ENCODE results near the gene CEP290. TPM values are rescaled to one million over a fixed set of nuclear protein-coding genes. Genes with fewer than 3 reads are reported as not detected.
A peak's percentile ranks its signal among the peaks of the same experiment; 100 is the strongest.

Gene CEP290
- total and polyA plus RNA-seq, 2 donors = 9.2 to 13.8 TPM

- peaks cover 0 to 12% of the 10 kb centered on the region in 2 donors for H3K36me3 ChIP-seq (ENCODE audit: control insufficient read depth in 2 of 2, insufficient read depth in 2 of 2, low read length in 1 of 2)
- H3K9me3 ChIP-seq (ENCODE audit: control insufficient read depth in 2 of 2, insufficient read depth in 1 of 2, low read length in 1 of 2) = no peaks in the 10 kb centered on the region
- H3K27ac ChIP-seq (ENCODE audit: low read depth in 1 of 2, low read length in 1 of 2) = no peak overlapping the region
- H3K4me1 ChIP-seq (ENCODE audit: control insufficient read depth in 2 of 2, insufficient read depth in 2 of 2, low read length in 2 of 2) = no peaks in the 10 kb centered on the region
- 98% methylated on average over 3 of the region's 3 CpGs for WGBS
- H3K4me3 ChIP-seq (ENCODE audit: low read length in 2 of 2) = no peak overlapping the region
- no peak for DNase-seq (ENCODE audit: low read depth in 6 of 9, low spot score in 9 of 9)
- no peaks in the 10 kb centered on the region for H3K27me3 ChIP-seq (ENCODE audit: control insufficient read depth in 2 of 2, insufficient read depth in 1 of 2, low read length in 1 of 2)
Measured at GRCh38 chr12:88127099-88127498, 14.8 kb downstream of the CEP290 start.

GRCh38 chr12:88122666-88123065, 19.2 kb downstream of the CEP290 start:
- Histone ChIP-seq H3K4me3 (ENCODE audit: low read length in 2 of 2) (no peak overlapping the region), H3K4me1 (ENCODE audit: control insufficient read depth in 2 of 2, insufficient read depth in 2 of 2, low read length in 2 of 2) (no peaks in the 10 kb centered on the region), H3K9me3 (ENCODE audit: control insufficient read depth in 2 of 2, insufficient read depth in 1 of 2, low read length in 1 of 2) (no peaks in the 10 kb centered on the region), H3K36me3 (ENCODE audit: control insufficient read depth in 2 of 2, insufficient read depth in 2 of 2, low read length in 1 of 2) (peaks cover 0 to 19% of the 10 kb centered on the region in 2 donors), H3K27me3 (ENCODE audit: control insufficient read depth in 2 of 2, insufficient read depth in 1 of 2, low read length in 1 of 2) (no peaks in the 10 kb centered on the region), H3K27ac (ENCODE audit: low read depth in 1 of 2, low read length in 1 of 2) (no peak overlapping the region)
- no peak for DNase-seq (ENCODE audit: low read depth in 6 of 9, low spot score in 9 of 9)
- WGBS = 84% methylated on average over 4 of the region's 4 CpGs

DNA sequence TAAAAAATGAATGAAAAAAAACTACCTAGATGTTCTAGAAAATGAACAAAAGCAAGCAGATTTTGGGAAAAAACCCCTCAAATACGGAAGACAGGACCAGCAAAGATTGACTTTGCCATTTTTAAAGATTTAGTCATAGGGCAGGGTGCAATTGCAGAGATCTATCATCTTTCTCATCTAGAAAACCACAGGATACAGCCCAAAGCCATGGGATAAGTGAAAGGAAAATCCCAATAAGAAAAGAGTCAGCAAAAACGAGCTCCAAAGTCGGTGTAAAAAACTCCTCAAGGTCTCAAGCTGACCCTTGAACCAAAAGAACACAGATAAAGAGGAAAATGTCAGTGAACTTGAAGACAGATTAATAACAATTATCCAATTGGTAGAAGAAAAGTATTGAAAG, 28.0 kb downstream of the CEP290 start:
- Histone ChIP-seq H3K27ac (ENCODE audit: low read depth in 1 of 2, low read length in 1 of 2) (no peak overlapping the region), H3K27me3 (ENCODE audit: control insufficient read depth in 2 of 2, insufficient read depth in 1 of 2, low read length in 1 of 2) (no peaks in the 10 kb centered on the region), H3K36me3 (ENCODE audit: control insufficient read depth in 2 of 2, insufficient read depth in 2 of 2, low read length in 1 of 2) (peaks cover 0 to 31% of the 10 kb centered on the region in 2 donors), H3K4me3 (ENCODE audit: low read length in 2 of 2) (no peak overlapping the region), H3K9me3 (ENCODE audit: control insufficient read depth in 2 of 2, insufficient read depth in 1 of 2, low read length in 1 of 2) (no peaks in the 10 kb centered on the region), H3K4me1 (ENCODE audit: control insufficient read depth in 2 of 2, insufficient read depth in 2 of 2, low read length in 2 of 2) (no peaks in the 10 kb centered on the region)
- no peak for DNase-seq (ENCODE audit: low read depth in 6 of 9, low spot score in 9 of 9)
- WGBS = 78% methylated on average over 3 of the region's 3 CpGs

GRCh38 chr12:88111074-88111652, 30.7 kb downstream of the CEP290 start:
- DNase-seq (ENCODE audit: low read depth in 6 of 9, low spot score in 9 of 9) = peak in 6 of 9 donors; percentile 2 to 31 (median 6)
- Histone ChIP-seq H3K27ac (ENCODE audit: low read depth in 1 of 2, low read length in 1 of 2) (no peak overlapping the region), H3K4me3 (ENCODE audit: low read length in 2 of 2) (no peak overlapping the region), H3K27me3 (ENCODE audit: control insufficient read depth in 2 of 2, insufficient read depth in 1 of 2, low read length in 1 of 2) (no peaks in the 10 kb centered on the region), H3K36me3 (ENCODE audit: control insufficient read depth in 2 of 2, insufficient read depth in 2 of 2, low read length in 1 of 2) (peaks cover 0 to 22% of the 10 kb centered on the region in 2 donors), H3K4me1 (ENCODE audit: control insufficient read depth in 2 of 2, insufficient read depth in 2 of 2, low read length in 2 of 2) (no peaks in the 10 kb centered on the region), H3K9me3 (ENCODE audit: control insufficient read depth in 2 of 2, insufficient read depth in 1 of 2, low read length in 1 of 2) (no peaks in the 10 kb centered on the region)
- WGBS = 63% methylated on average over 1 of the region's 1 CpG

DNA sequence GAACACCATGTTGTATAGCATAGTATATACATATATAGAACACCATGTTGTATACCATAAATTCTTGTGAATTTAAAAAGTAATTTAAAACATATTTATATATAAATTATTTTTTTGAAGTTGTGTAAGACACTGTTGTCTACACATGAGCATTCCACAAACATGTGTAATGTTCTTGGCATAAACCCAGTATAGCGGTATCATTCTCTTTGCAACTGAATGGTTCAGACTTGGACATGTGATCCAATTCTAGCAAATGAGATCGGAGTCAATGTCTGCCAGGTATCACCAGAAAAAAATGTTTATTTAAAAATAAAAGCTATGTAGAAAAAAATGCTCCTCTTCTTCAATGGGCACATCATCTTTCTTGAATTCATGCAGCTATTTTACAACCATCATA, 33.9 kb downstream of the CEP290 start:
- DNase-seq (ENCODE audit: low read depth in 6 of 9, low spot score in 9 of 9) = no peak
- no peaks in the 10 kb centered on the region for H3K27me3 ChIP-seq (ENCODE audit: control insufficient read depth in 2 of 2, insufficient read depth in 1 of 2, low read length in 1 of 2)
- H3K9me3 ChIP-seq (ENCODE audit: control insufficient read depth in 2 of 2, insufficient read depth in 1 of 2, low read length in 1 of 2) = no peaks in the 10 kb centered on the region
- H3K27ac ChIP-seq (ENCODE audit: low read depth in 1 of 2, low read length in 1 of 2) = no peak overlapping the region
- peaks cover 0 to 20% of the 10 kb centered on the region in 2 donors for H3K36me3 ChIP-seq (ENCODE audit: control insufficient read depth in 2 of 2, insufficient read depth in 2 of 2, low read length in 1 of 2)
- no peaks in the 10 kb centered on the region for H3K4me1 ChIP-seq (ENCODE audit: control insufficient read depth in 2 of 2, insufficient read depth in 2 of 2, low read length in 2 of 2)
- WGBS = 93% methylated on average over 2 of the region's 2 CpGs
- no peak overlapping the region for H3K4me3 ChIP-seq (ENCODE audit: low read length in 2 of 2)

GRCh38 chr12:88093573-88093972, 48.3 kb downstream of the CEP290 start:
- DNase-seq (ENCODE audit: low read depth in 6 of 9, low spot score in 9 of 9) = no peak
- Histone ChIP-seq H3K27me3 (ENCODE audit: control insufficient read depth in 2 of 2, insufficient read depth in 1 of 2, low read length in 1 of 2) (no peaks in the 10 kb centered on the region), H3K27ac (ENCODE audit: low read depth in 1 of 2, low read length in 1 of 2) (no peak overlapping the region), H3K4me1 (ENCODE audit: control insufficient read depth in 2 of 2, insufficient read depth in 2 of 2, low read length in 2 of 2) (no peaks in the 10 kb centered on the region), H3K36me3 (ENCODE audit: control insufficient read depth in 2 of 2, insufficient read depth in 2 of 2, low read length in 1 of 2) (peaks cover 12 to 16% of the 10 kb centered on the region in 2 donors), H3K4me3 (ENCODE audit: low read length in 2 of 2) (no peak overlapping the region), H3K9me3 (ENCODE audit: control insufficient read depth in 2 of 2, insufficient read depth in 1 of 2, low read length in 1 of 2) (no peaks in the 10 kb centered on the region)
- 98% methylated on average over 4 of the region's 4 CpGs for WGBS

- H3K9me3 ChIP-seq (ENCODE audit: control insufficient read depth in 2 of 2, insufficient read depth in 1 of 2, low read length in 1 of 2) = no peaks in the 10 kb centered on the region
- H3K27me3 ChIP-seq (ENCODE audit: control insufficient read depth in 2 of 2, insufficient read depth in 1 of 2, low read length in 1 of 2) = no peaks in the 10 kb centered on the region
- no peak overlapping the region for H3K27ac ChIP-seq (ENCODE audit: low read depth in 1 of 2, low read length in 1 of 2)
- H3K4me3 ChIP-seq (ENCODE audit: low read length in 2 of 2) = no peak overlapping the region
- H3K4me1 ChIP-seq (ENCODE audit: control insufficient read depth in 2 of 2, insufficient read depth in 2 of 2, low read length in 2 of 2) = no peaks in the 10 kb centered on the region
- DNase-seq (ENCODE audit: low read depth in 6 of 9, low spot score in 9 of 9) = no peak
- peaks cover 12 to 15% of the 10 kb centered on the region in 2 donors for H3K36me3 ChIP-seq (ENCODE audit: control insufficient read depth in 2 of 2, insufficient read depth in 2 of 2, low read length in 1 of 2)
Measured at GRCh38 chr12:88092771-88093170, 49.1 kb downstream of the CEP290 start.

DNA sequence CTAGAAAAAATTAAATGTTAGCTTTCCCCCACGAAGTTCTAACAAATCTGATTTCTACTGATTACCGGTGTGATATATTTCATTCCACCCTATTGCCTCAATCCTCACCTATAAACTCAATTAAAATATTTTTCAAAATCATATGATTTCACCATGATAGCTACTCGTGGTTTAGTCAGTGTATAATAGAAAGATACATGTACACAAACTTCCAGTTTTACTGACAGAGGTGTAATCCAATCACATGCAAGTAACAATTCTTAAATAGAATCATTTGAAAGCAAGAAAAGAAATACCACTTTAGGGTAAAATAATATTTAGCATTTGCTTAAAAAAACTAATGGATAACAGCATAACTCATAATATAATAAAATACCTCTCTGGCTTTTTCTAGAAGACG, 57.7 kb downstream of the CEP290 start:
- Histone ChIP-seq H3K27me3 (ENCODE audit: control insufficient read depth in 2 of 2, insufficient read depth in 1 of 2, low read length in 1 of 2) (no peaks in the 10 kb centered on the region), H3K4me1 (ENCODE audit: control insufficient read depth in 2 of 2, insufficient read depth in 2 of 2, low read length in 2 of 2) (no peaks in the 10 kb centered on the region), H3K9me3 (ENCODE audit: control insufficient read depth in 2 of 2, insufficient read depth in 1 of 2, low read length in 1 of 2) (no peaks in the 10 kb centered on the region), H3K27ac (ENCODE audit: low read depth in 1 of 2, low read length in 1 of 2) (no peak overlapping the region), H3K4me3 (ENCODE audit: low read length in 2 of 2) (no peak overlapping the region), H3K36me3 (ENCODE audit: control insufficient read depth in 2 of 2, insufficient read depth in 2 of 2, low read length in 1 of 2) (peaks cover 7 to 22% of the 10 kb centered on the region in 2 donors)
- WGBS = 97% methylated on average over 4 of the region's 4 CpGs
- DNase-seq (ENCODE audit: low read depth in 6 of 9, low spot score in 9 of 9) = no peak

DNA sequence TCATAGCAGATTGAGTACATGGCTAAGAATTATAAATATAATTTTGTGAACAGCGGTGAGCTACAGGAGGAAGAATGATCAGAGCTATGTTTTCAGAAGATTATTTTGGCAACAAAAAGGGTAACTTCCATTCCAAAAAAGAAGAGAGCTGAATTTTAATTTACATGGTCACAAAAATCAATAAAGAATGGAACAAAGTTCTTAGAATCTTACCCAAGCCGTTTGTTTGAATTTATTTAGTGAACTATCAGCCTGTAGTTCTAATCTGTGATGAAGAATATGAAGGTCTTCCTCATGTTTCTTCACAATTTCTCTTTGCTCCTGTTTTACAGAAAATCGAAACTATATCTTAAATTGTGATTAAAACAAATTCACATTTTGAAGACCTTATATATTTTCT, 58.3 kb downstream of the CEP290 start:
- H3K27me3 ChIP-seq (ENCODE audit: control insufficient read depth in 2 of 2, insufficient read depth in 1 of 2, low read length in 1 of 2) = no peaks in the 10 kb centered on the region
- no peak overlapping the region for H3K4me3 ChIP-seq (ENCODE audit: low read length in 2 of 2)
- 96% methylated on average over 3 of the region's 3 CpGs for WGBS
- H3K36me3 ChIP-seq (ENCODE audit: control insufficient read depth in 2 of 2, insufficient read depth in 2 of 2, low read length in 1 of 2) = peaks cover 1 to 19% of the 10 kb centered on the region in 2 donors
- no peak overlapping the region for H3K27ac ChIP-seq (ENCODE audit: low read depth in 1 of 2, low read length in 1 of 2)
- no peaks in the 10 kb centered on the region for H3K9me3 ChIP-seq (ENCODE audit: control insufficient read depth in 2 of 2, insufficient read depth in 1 of 2, low read length in 1 of 2)
- no peaks in the 10 kb centered on the region for H3K4me1 ChIP-seq (ENCODE audit: control insufficient read depth in 2 of 2, insufficient read depth in 2 of 2, low read length in 2 of 2)
- DNase-seq (ENCODE audit: low read depth in 6 of 9, low spot score in 9 of 9) = no peak

GRCh38 chr12:88081247-88081646, 60.6 kb downstream of the CEP290 start:
- H3K4me1 ChIP-seq (ENCODE audit: control insufficient read depth in 2 of 2, insufficient read depth in 2 of 2, low read length in 2 of 2) = no peaks in the 10 kb centered on the region
- H3K27ac ChIP-seq (ENCODE audit: low read depth in 1 of 2, low read length in 1 of 2) = no peak overlapping the region
- peaks cover 0 to 17% of the 10 kb centered on the region in 2 donors for H3K36me3 ChIP-seq (ENCODE audit: control insufficient read depth in 2 of 2, insufficient read depth in 2 of 2, low read length in 1 of 2)
- no peak overlapping the region for H3K4me3 ChIP-seq (ENCODE audit: low read length in 2 of 2)
- H3K9me3 ChIP-seq (ENCODE audit: control insufficient read depth in 2 of 2, insufficient read depth in 1 of 2, low read length in 1 of 2) = no peaks in the 10 kb centered on the region
- no peak for DNase-seq (ENCODE audit: low read depth in 6 of 9, low spot score in 9 of 9)
- no peaks in the 10 kb centered on the region for H3K27me3 ChIP-seq (ENCODE audit: control insufficient read depth in 2 of 2, insufficient read depth in 1 of 2, low read length in 1 of 2)
